HepG2 (cell line): ENCODE data around the gene KCNA1.

ENCODE experiments used
- NCOR1 ChIP-seq: fragments of 200-600 bp; sonication (generic); IDR thresholded peaks from 2 replicates; pipeline ENCODE4 v1.7.0; 2017; ENCODE audit warnings: antibody characterized with exemption, low read length, borderline replicate concordance
- REST ChIP-seq, 2 experiments: IDR thresholded peaks; 2 replicates each; pipeline ENCODE4 v1.6.1; 2011 to 2012; ENCODE audit warnings: low read length in 2 of 2, borderline replicate concordance in 1 of 2, low read depth in 1 of 2, mild to moderate bottlenecking in 1 of 2, moderate library complexity in 1 of 2
- SNAPC5 ChIP-seq: sonication (generic); formaldehyde crosslinking; IDR thresholded peaks from 2 replicates; pipeline ENCODE4 v1.8.1; 2023; ENCODE audit warnings: mild to moderate bottlenecking, missing genetic modification reagents, borderline replicate concordance
- ZFP36 ChIP-seq: fragments of 150-350 bp; IDR thresholded peaks from 2 replicates; pipeline ENCODE4 v1.6.1; 2018; ENCODE audit warnings: borderline replicate concordance, low read length, low read depth; ENCODE audit not compliant: partially characterized antibody
- ZNF737 ChIP-seq: sonication (generic); formaldehyde crosslinking; IDR thresholded peaks from 2 replicates; pipeline ENCODE4 v1.5.0; 2020; ENCODE audit warnings: missing genetic modification reagents, mild to moderate bottlenecking, borderline replicate concordance

GRCh38 chr12:4874671-4875070, 35.0 kb upstream of the KCNA1 start:
- TF ChIP-seq REST (IDR thresholded peaks at IDR 0.05; ENCODE audit: borderline replicate concordance in 1 of 2, low read depth in 1 of 2, low read length in 2 of 2) (no peak), ZNF737 (CRISPR knock-in tag) (no peak), NCOR1 (no peak), ZFP36 (no peak), SNAPC5 (CRISPR knock-in tag) (no peak)
